ENCODE results near the gene SMARCB1.

DNA sequence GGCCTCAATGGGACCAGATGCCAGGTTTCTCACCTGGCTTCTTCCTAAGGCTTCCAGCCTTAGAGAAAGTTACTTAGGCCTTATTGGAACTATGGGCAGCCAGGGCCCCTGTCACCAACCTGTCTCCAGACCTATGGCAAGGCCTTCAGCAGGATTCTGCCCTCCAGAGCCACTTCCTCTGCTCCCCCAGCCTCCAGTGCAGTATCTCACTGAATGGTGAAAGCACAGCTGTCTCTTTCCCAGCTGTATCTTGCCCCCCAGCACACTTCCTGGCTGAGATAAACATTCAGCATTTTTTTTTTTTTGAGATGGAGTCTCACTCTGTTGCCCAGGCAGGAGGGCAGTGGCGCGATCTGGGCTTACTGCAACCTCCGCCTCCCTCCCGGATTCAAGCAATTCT, 72.4 kb downstream of the SMARCB1 start:
- TF ChIP-seq, protein P1, sequence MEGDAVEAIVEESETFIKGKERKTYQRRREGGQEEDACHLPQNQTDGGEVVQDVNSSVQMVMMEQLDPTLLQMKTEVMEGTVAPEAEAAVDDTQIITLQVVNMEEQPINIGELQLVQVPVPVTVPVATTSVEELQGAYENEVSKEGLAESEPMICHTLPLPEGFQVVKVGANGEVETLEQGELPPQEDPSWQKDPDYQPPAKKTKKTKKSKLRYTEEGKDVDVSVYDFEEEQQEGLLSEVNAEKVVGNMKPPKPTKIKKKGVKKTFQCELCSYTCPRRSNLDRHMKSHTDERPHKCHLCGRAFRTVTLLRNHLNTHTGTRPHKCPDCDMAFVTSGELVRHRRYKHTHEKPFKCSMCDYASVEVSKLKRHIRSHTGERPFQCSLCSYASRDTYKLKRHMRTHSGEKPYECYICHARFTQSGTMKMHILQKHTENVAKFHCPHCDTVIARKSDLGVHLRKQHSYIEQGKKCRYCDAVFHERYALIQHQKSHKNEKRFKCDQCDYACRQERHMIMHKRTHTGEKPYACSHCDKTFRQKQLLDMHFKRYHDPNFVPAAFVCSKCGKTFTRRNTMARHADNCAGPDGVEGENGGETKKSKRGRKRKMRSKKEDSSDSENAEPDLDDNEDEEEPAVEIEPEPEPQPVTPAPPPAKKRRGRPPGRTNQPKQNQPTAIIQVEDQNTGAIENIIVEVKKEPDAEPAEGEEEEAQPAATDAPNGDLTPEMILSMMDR (IDR thresholded peaks at IDR 0.05) = no peak
- TF ChIP-seq POLR2AphosphoS5 (IDR thresholded peaks at IDR 0.05) = no peak

Data from sigmoid colon (tissue), 4 donors.